ENCODE results near the gene COL4A6. TPM values are rescaled to one million over a fixed set of nuclear protein-coding genes. Genes with fewer than 3 reads are reported as not detected.

The COL4A6 gene
- total and polyA plus RNA-seq, 2 donors (not counting 3 experiments of a cell fraction or from before 2014, with no cell fraction given): 0.49 to 0.62 TPM

- Histone ChIP-seq H3K4me1 (ENCODE audit: control insufficient read depth, extremely low read depth, insufficient read depth, low read length) (no peaks in the 10 kb centered on the region), H3K27me3 (ENCODE audit: control insufficient read depth in 2 of 2, insufficient read depth in 2 of 2, low read length in 2 of 2) (no peaks in the 10 kb centered on the region), H3K79me2 (ENCODE audit: control insufficient read depth, insufficient read depth, low read length) (no peaks in the 10 kb centered on the region), H2AFZ (ENCODE audit: low read depth, low read length) (no peak overlapping the region), H3K4me3 (replicated peaks in 1 of 3; ENCODE audit: insufficient read depth in 1 of 3, low read depth in 1 of 3, low read length in 3 of 3) (no peak overlapping the region), H3K36me3 (ENCODE audit: control insufficient read depth in 2 of 2, extremely low read depth in 1 of 2, insufficient read depth in 2 of 2, low read length in 2 of 2) (no peaks in the 10 kb centered on the region), H4K20me1 (replicated peaks; ENCODE audit: control insufficient read depth, extremely low read depth, insufficient read depth, low read length) (no peaks in the 10 kb centered on the region), H3K4me2 (ENCODE audit: insufficient read depth, low read length) (no peak overlapping the region), H3K9me1 (replicated peaks; ENCODE audit: control insufficient read depth, extremely low read depth, insufficient read depth, low read length) (no peaks in the 10 kb centered on the region), H3K9me3 (replicated peaks; ENCODE audit: control insufficient read depth, insufficient read depth, low read length) (no peaks in the 10 kb centered on the region), H3K27ac (ENCODE audit: insufficient read depth, low read depth, low read length) (no peak overlapping the region), H3K9ac (replicated peaks; ENCODE audit: extremely low read depth, insufficient read depth, low read length) (no peak overlapping the region)
- no TSS peak for BruUV-seq (replicated peaks)
- CTCF ChIA-PET: interaction anchor here (1.5 kb wide), 1 partner anchor 10 kb away, joined by 4 read pairs; no protein-coding TSS in a partner anchor
- DNase-seq (ENCODE audit: low read depth, low spot score) (no peak), FAIRE-seq (no peak)
- TF ChIP-seq EZH2 (IDR thresholded peaks at IDR 0.05; ENCODE audit: borderline replicate concordance, low read depth, low read length, severe bottlenecking): no peak
- no peak for TF ChIP-seq GATA2 (IDR thresholded peaks at IDR 0.05; ENCODE audit: insufficient read depth, insufficient read length, low read depth, low read length)
- dilution Hi-C loops (cut with MboI; ENCODE audit: extremely low pct_ligation_motif_present, low sequenced_read_pairs): no loop called here
- intact Hi-C loops (cut with micrococcal nuclease): no loop called here
- POLR2A ChIA-PET: no interaction called here
These were observed 89.0 kb downstream of the COL4A6 start for GRCh38 chrX:108349210-108349609.

DNA sequence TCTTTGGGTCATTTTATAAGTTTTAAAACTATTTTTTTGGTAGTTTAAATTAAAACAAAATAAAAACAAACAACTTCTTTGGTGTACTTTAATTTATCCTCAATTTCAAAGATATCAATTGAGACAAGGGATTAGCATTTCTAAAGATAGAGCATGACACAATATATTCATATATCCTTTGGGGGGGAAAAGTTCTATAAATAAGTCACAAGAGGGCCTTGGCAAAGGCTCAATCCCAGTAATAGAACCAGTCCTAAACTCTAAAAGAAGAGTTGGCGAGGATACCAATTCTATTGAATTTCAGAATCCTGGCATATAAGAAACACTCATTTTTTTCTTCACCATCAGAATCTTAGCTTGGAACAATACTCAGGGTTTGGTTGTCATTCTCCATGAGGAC, 89.7 kb downstream of the COL4A6 start:
- Histone ChIP-seq H3K27ac (ENCODE audit: insufficient read depth, low read depth, low read length) (no peak overlapping the region), H3K4me1 (ENCODE audit: control insufficient read depth, extremely low read depth, insufficient read depth, low read length) (no peaks in the 10 kb centered on the region), H3K9me3 (replicated peaks; ENCODE audit: control insufficient read depth, insufficient read depth, low read length) (no peaks in the 10 kb centered on the region), H3K27me3 (ENCODE audit: control insufficient read depth in 2 of 2, insufficient read depth in 2 of 2, low read length in 2 of 2) (no peaks in the 10 kb centered on the region), H4K20me1 (replicated peaks; ENCODE audit: control insufficient read depth, extremely low read depth, insufficient read depth, low read length) (no peaks in the 10 kb centered on the region), H3K36me3 (ENCODE audit: control insufficient read depth in 2 of 2, extremely low read depth in 1 of 2, insufficient read depth in 2 of 2, low read length in 2 of 2) (no peaks in the 10 kb centered on the region), H3K4me3 (replicated peaks in 1 of 3; ENCODE audit: insufficient read depth in 1 of 3, low read depth in 1 of 3, low read length in 3 of 3) (no peak overlapping the region), H3K79me2 (ENCODE audit: control insufficient read depth, insufficient read depth, low read length) (no peaks in the 10 kb centered on the region), H3K9ac (replicated peaks; ENCODE audit: extremely low read depth, insufficient read depth, low read length) (no peak overlapping the region), H3K4me2 (ENCODE audit: insufficient read depth, low read length) (no peak overlapping the region), H2AFZ (ENCODE audit: low read depth, low read length) (no peak overlapping the region), H3K9me1 (replicated peaks; ENCODE audit: control insufficient read depth, extremely low read depth, insufficient read depth, low read length) (no peaks in the 10 kb centered on the region)
- intact Hi-C loops (cut with micrococcal nuclease) (no loop called here), dilution Hi-C loops (cut with MboI; ENCODE audit: extremely low pct_ligation_motif_present, low sequenced_read_pairs) (no loop called here)
- DNase-seq (ENCODE audit: low read depth, low spot score) (peak; percentile 10), FAIRE-seq (no peak)
- POLR2A ChIA-PET: no interaction called here
- TF ChIP-seq FOS (IDR thresholded peaks at IDR 0.05; ENCODE audit: borderline replicate concordance, insufficient read depth, low read length) (no peak), JUN (IDR thresholded peaks at IDR 0.05; ENCODE audit: borderline replicate concordance, insufficient read depth, insufficient read length, low read depth) (no peak), POLR2A (IDR thresholded peaks at IDR 0.05; ENCODE audit: low read depth, low read length) (no peak), MYC (IDR thresholded peaks at IDR 0.05; ENCODE audit: low read depth, low read length) (no peak), CTCF (IDR thresholded peaks at IDR 0.05; ENCODE audit: extremely low read depth in 1 of 2, insufficient read depth in 1 of 2, low read depth in 1 of 2, low read length in 2 of 2) (no peak), POLR2AphosphoS5 (IDR thresholded peaks at IDR 0.05; ENCODE audit: insufficient read depth, low read depth, low read length) (no peak), GATA2 (IDR thresholded peaks at IDR 0.05; ENCODE audit: insufficient read depth, insufficient read length, low read depth, low read length) (no peak), EZH2 (IDR thresholded peaks at IDR 0.05; ENCODE audit: borderline replicate concordance, low read depth, low read length, severe bottlenecking) (no peak), MAX (IDR thresholded peaks at IDR 0.05; ENCODE audit: insufficient read depth, insufficient read length) (no peak)
- no TSS peak for BruUV-seq (replicated peaks)
- CTCF ChIA-PET: interaction anchor here (1.5 kb wide), 1 partner anchor 9 kb away, joined by 4 read pairs; no protein-coding TSS in a partner anchor

All from endothelial cell of umbilical vein (primary cell).